Measurements from ENCODE around the gene FILIP1.
"Not testable (repeated sequence)": the region's sequence is repeated elsewhere in the genome, so short reads cannot be mapped to it uniquely, and the experiment has no call there.

Gene FILIP1

DNA sequence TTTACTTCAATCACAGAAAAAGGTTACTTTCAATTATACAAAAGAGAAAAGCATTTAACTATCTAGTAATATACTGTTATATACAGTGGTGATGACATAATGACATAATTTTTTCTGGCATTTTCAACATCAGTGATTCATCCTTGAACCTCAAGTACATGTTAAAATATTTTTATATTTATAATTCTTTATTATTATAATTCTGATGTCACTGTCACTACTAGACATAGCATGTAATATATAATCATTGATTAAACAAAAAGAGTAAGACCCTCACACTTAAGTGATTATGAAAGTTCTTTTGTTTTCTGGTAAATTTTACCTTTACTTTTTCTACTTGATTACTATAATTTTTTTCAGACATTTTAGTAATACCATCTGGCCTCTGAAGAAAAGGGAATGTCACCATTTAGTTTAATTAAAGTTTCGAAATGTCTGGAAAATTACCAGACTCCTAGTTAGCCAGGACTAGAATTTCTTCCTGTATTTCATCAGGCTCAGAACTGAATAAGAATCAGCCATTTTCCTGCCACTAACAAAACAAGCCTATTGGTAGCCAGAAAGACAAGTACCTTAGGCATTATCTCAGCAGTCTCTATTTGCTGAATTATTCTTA is 71.5 kb downstream of the FILIP1 start:
- no peak for DNase-seq (ENCODE audit: extremely low read depth in 1 of 2, low read depth in 1 of 2)

- no peak for DNase-seq (ENCODE audit: extremely low read depth in 1 of 2, low read depth in 1 of 2)
Measured at GRCh38 chr6:75421316-75422023, 72.1 kb downstream of the FILIP1 start.

DNA sequence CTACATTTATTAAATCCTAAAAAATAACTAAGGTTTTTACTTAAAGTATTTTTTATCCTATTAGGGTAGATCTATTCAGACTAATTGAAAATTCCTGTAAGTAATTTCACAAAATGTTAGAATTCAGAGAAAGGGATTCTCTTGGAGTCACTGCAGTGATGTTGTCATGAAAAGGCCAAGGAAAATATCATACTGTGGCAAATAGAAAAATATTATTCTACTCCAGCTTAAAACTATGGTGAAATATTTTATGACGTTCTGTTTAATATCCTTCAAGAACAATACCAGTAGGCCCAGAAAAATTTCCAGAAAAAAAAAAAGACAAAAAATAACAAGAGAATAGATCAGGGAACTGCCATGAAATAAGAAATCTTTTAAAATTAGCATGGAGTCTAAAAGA is 73.6 kb downstream of the FILIP1 start:
- no peak for DNase-seq (ENCODE audit: extremely low read depth in 1 of 2, low read depth in 1 of 2)

- DNase-seq (ENCODE audit: extremely low read depth in 1 of 2, low read depth in 1 of 2) = no peak
Measured at GRCh38 chr6:75419416-75419815, 74.2 kb downstream of the FILIP1 start.

DNA sequence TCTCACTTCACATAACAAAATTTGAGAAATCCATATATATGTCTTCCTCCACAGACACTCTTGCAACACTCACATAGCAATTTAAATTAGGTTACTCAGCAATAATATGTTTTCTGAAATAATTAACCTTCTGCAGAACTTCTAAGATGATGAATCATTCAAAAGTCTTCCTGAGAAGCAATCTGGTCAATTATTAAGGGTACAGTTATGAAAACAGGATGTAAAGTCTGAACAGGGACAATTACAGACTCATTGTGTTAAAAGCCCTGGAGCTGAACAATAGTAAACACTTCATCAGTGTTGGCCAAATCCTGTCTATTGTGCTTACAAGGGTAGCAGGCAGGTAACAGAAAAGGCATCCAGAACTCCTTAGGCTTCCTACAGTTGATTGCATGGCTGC is 75.4 kb downstream of the FILIP1 start:
- no peak for DNase-seq (ENCODE audit: extremely low read depth in 1 of 2, low read depth in 1 of 2)

GRCh38 chr6:75416443-75416842 is 77.2 kb downstream of the FILIP1 start:
- DNase-seq (ENCODE audit: extremely low read depth in 1 of 2, low read depth in 1 of 2) = no peak

DNA sequence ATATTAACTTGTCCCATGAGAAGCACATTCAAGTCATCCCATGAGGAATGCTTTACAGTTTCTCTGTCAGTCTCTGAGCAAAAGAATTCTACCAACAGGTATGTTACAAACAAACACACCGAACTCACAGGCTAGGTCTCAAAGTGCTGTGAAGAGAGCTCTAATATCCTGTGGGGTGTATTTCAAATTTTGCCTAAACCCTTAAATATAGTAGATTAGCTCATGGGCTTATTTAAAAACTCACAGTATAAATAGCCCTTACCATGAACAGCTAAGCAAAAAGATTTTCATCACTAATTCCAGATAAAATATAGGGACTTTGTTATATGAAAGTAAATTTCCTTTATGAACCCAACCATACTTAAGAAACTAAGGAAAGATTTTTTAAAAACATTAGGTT is 77.8 kb downstream of the FILIP1 start:
- DNase-seq (ENCODE audit: extremely low read depth in 1 of 2, low read depth in 1 of 2) = no peak

DNA sequence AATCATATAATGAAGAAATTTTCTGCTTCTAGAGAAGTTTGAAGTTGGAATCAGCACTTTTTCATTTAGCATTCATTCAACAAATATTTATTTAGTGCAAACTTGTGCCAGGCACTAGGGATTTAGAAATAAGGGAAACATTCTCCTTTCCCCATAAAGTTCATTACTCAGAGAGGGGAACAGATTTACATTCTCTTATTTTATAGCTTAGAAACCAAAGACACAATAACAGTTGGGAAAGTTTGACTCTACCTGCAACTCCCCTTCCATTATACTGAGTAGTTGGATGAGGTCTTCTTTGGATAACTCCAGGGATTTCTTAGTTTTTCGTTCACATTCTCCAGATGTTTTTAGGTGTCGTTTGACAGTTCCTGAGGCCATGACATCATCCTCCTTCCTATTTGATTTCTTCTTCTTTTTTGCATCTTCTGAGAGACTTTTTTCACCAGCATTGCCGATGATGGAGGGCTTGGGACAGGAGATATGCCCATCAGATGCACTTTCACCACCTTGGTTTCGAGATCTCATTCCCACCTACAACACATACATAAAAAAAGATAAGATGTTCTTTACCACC is 79.1 kb downstream of the FILIP1 start:
- DNase-seq (ENCODE audit: extremely low read depth in 1 of 2, low read depth in 1 of 2) = no peak

DNA sequence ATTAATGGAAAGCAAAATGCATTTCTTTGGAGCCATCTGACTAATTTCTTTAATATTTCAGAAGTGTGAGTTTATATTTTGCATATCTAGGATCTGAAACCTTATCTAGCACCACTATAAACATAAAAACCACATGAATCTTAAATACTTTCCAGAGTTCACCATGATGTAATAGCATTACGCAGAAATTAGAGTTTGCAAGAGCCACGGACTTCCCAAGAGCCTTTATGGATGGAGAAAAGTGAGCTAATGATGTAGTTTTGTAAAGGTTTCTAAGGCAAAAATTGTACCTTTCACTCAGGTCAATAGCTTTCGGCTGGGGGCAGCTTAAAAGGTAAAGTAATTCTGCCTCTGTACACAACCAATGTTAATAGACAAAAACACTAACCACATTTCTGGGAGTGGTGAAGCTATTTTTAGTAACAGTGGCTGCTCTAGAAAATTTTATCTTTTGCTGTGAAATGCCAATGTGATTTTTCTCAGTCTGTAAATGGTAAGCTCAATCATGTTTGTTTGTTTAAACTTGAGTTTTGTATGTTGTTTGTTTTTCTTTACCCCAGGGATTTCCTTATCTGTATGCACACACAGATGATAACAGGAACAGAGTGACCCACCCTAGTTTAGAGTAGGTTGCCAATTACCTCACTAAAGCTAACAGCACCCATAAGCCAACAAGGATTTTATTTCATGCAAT is 80.5 kb downstream of the FILIP1 start:
- DNase-seq (ENCODE audit: extremely low read depth in 1 of 2, low read depth in 1 of 2) = no peak

DNA sequence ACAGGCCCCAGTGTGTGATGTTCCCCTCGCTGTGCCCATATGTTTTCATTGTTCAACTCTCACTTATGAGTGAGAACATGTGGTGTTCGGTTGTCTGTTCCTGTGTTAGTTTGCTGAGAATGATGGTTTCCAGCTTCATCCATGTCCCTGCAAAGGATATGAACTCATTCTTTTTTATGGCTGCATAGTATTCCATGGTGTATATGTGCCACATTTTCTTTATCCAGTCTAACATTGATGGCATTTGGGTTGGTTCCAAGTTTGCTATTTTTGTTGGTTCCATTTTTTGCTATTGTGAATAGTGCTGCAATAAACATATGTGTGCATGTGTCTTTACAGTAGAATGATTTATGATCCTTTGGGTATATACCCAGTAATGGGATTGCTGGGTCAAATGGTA is 83.0 kb downstream of the FILIP1 start:
- not testable (repeated sequence) for DNase-seq (ENCODE audit: extremely low read depth in 1 of 2, low read depth in 1 of 2)

GRCh38 chr6:75409928-75410327 is 83.7 kb downstream of the FILIP1 start:
- DNase-seq (ENCODE audit: extremely low read depth in 1 of 2, low read depth in 1 of 2) = no peak

GRCh38 chr6:75409286-75409685 is 84.3 kb downstream of the FILIP1 start:
- DNase-seq (ENCODE audit: extremely low read depth in 1 of 2, low read depth in 1 of 2) = no peak

- DNase-seq (ENCODE audit: extremely low read depth in 1 of 2, low read depth in 1 of 2) = no peak
Measured at GRCh38 chr6:75403563-75404080, 90.0 kb downstream of the FILIP1 start.

- no peak for DNase-seq (ENCODE audit: extremely low read depth in 1 of 2, low read depth in 1 of 2)
Measured at GRCh38 chr6:75402296-75402695, 91.3 kb downstream of the FILIP1 start.

DNA sequence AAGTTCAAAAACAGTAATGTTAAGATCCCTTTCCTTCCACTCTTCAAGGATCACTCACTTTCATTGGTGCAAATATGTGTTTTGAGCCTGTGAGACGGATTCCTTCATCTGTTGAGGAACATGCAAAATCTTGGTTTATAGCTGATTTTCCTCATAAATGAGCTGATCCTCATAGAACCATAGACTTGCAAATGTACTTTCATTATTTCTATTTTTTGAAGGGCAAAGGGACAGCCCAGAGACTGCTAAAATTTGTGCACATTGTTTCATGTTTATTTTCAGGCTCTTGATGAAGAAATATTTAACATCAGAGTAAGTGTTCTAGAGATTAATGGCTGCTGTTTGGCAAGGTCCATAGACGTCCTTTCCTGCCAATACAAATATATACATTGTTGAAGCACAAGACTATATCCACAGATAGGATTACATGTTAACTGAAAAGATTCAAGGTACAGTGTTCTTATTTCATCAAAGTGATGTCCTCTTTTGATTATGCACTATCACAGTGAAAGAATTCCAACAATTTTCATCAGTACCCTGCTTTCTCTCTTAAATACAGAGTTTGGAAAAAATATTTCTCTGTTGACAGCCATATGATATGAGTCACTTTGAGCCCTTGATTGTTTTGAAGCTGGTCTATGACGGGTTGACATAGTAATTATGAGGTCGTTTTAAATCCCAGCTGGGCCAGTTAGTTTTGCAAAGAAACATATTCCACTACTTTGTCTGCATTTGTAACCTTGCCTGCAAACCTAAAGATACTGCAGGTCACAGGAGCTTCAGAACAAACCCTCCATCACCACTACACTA is 95.7 kb downstream of the FILIP1 start:
- DNase-seq (ENCODE audit: extremely low read depth in 1 of 2, low read depth in 1 of 2) = no peak

- DNase-seq (ENCODE audit: extremely low read depth in 1 of 2, low read depth in 1 of 2) = no peak
Measured at GRCh38 chr6:75397171-75397570, 96.4 kb downstream of the FILIP1 start.

GRCh38 chr6:75396005-75396800 is 97.4 kb downstream of the FILIP1 start:
- DNase-seq (ENCODE audit: extremely low read depth in 1 of 2, low read depth in 1 of 2) = no peak

DNA sequence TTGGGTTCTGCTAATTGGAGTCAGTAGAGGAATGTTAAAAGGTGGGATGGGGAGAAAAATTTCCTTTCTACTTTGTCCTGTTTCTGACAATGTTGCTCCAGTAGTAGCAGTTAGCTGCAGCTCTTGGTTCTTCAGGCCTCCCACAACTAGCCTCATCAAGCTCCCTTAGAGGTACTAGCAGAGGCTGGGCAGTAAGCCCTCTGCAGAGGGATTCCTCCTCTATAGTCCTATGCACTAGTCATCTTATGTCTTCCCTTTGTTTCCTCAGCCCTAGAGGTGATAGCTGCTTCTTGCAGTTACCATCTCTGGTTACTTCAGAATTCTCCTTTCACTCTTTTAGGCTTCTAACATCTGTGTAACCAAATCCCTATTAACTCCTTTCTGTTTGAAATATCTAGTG is 99.8 kb downstream of the FILIP1 start:
- no peak for DNase-seq (ENCODE audit: extremely low read depth in 1 of 2, low read depth in 1 of 2)

- no peak for DNase-seq (ENCODE audit: extremely low read depth in 1 of 2, low read depth in 1 of 2)
Measured at GRCh38 chr6:75391276-75391675, 102.3 kb downstream of the FILIP1 start.

All from activated CD8-positive, alpha-beta memory T cell treated with anti-CD3 and anti-CD28 coated beads for 1 hour (primary cell).